NCI-H1694 treated with DMSO at 0.1 percent for 48 hours (cell line): Measurements from ENCODE around the gene FOXRED2.

Experiments
- DNase-seq: peaks from one replicate; lab custom pipeline; 2025; lab: John Stamatoyannopoulos, UW

FOXRED2 gene

GRCh38 chr22:36447632-36448031, 59.2 kb downstream of the FOXRED2 start:
- DNase-seq, result no peak

- no peak for DNase-seq
These were observed 61.6 kb downstream of the FOXRED2 start for GRCh38 chr22:36445158-36445668.

- DNase-seq, result no peak
These were observed 63.6 kb downstream of the FOXRED2 start for GRCh38 chr22:36443198-36443770.

- no peak for DNase-seq
These were observed 64.2 kb downstream of the FOXRED2 start for GRCh38 chr22:36442506-36443197.

GRCh38 chr22:36440429-36441002, 66.3 kb downstream of the FOXRED2 start:
- no peak for DNase-seq

- DNase-seq, result no peak
These were observed 67.2 kb downstream of the FOXRED2 start for GRCh38 chr22:36439481-36440271.
